HG02840 (cell line): ENCODE results near the gene FAM236A.
"Not testable (repeated sequence)": the region's sequence is repeated elsewhere in the genome, so short reads cannot be mapped to it uniquely, and the experiment has no call there.

Experiments
- ATAC-seq: cut with Tn5 transposase; IDR thresholded peaks from one replicate; pipeline ENCODE4 v1.9.1; 2021; ENCODE audit warnings: mild to moderate bottlenecking, moderate library complexity, moderate number of reproducible peaks; ENCODE audit not compliant: unreplicated experiment, low FRiP score

Gene FAM236A

DNA sequence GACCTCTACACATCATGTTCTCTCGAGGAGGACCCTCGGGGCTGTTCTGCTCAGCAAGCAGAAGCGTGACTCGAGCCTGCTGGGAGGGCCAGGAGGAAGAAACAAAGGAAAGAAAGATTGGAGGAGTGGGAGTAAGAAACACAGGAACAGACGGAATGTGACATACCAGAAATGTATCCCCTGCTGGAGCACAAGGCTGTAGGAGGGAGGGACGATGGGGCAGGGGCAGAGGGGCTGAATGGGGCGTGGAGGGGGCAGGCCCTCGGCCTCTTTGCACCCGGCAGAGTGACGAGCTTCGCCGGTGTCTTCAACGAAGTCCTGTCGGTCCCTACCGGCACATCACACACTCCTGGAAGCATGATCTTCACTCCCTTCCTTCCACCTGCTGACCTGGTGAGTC, at the start of gene FAM236A:
Gene FAM236A (plus strand): TSS at position 301 of the 400 bp plus-strand sequence. CDS start 57 bp downstream, at position 358.
- not testable (repeated sequence) for ATAC-seq

DNA sequence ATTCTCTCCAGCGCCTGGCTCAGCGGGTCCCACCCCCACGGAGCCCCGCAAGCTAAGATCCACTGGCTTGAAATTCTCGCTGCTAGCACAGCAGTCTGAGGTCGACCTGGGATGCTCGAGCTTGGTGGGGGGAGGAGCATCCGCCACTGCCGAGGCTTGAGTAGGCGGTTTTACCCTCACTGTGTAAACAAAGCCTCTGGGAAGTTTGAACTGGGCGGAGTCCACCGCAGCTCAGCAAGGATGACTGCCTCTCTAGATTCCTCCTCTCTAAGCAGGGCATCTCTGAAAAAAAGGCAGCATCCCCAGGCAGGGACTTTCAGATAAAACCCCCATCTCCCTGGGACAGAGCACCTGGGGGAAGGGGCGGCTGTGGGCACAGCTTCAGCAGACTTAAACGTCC, 48.3 kb upstream of the FAM236A start:
- not testable (repeated sequence) for ATAC-seq

GRCh38 chrX:72912315-72912714, 25.7 kb upstream of the FAM236A start, which contains the start of gene FAM236C:
Gene FAM236C, plus strand, starts transcription at chrX:72912615. Its CDS starts 100 bp downstream, at chrX:72912715.
- ATAC-seq, result not testable (repeated sequence)

GRCh38 chrX:72916096-72916495, 21.9 kb upstream of the FAM236A start:
- not testable (repeated sequence) for ATAC-seq

DNA sequence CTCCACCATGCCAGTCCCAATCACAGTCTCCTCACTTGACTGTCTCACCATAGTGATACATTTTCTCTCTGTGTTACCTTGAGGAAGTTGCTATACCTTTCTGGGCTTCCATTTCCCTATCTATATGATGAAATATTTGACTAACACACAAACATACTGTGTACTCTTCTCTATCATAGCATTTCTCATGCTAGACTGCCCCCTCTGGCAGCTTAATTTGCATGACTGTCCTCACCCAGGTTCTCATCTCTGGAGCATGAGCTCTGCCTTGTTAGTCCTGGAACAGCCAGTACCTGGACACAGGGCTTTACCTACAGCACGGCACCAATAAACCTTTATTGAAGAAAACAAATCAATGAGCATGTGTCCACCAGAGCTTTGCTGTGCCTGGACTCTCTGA, 5.7 kb upstream of the FAM236A start:
- not testable (repeated sequence) for ATAC-seq

- not testable (repeated sequence) for ATAC-seq
Measured at GRCh38 chrX:72936455-72936854, 1.6 kb upstream of the FAM236A start.

- ATAC-seq, result not testable (repeated sequence)
Measured at GRCh38 chrX:72936882-72937455, 1.0 kb upstream of the FAM236A start.

DNA sequence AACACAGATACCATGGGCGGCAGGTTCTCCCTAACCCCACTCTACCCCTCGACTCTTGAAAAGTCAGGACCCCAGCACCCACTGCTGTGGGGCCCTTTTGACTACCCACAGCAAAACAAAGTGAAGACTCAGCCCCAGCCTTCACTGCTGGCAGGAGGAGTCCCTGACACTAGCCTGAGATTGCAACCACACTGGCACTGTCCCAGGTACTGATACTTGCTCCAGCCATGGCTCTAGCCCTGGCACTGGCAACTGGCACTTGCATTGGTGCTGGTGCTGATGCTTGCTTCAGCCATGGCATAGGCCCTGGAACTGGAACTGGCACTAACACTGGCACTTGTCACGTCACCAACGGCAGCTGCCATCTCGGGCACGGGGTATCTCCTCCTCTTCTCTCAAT, 4.3 kb downstream of the FAM236A start:
- ATAC-seq, result not testable (repeated sequence)

DNA sequence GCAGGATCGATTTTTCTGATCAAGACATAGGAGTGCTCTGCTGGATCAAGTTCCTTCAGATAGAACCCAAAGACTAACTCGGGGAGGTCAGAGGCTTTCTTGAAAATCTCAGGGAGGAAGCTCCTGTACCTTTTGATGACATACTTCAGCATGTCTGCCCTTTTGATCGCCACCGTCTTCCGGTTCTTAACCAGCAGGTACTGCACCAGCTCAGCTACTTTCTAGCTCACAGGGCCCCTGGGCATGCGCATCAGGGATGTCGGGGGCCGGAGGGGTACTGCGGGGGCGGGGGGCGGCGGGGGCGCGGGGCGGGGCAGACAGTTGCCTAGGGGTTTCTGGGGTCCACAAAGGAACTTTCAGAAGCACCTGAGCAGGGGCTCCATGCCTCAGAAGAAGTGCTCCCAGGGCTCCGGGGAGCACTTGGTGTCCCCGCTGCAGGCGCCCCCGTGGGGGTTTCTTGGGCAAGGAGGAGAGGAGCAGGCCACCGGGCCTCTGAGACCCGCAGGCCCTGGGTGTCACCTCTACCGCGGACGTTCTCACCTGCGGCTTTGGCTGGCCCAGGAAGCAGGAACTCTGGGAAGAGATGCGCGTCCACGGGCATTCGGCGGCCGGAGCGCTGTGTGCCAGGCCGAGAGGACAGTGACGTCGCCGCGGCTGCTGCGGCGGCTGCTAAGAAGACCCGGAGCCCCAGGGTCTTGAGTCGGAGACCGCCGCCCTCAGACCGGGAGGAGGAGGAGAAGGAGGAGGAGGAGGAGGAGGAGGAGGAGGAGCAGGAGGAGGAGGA, 5.2 kb downstream of the FAM236A start:
- peak; percentile 8 for ATAC-seq

DNA sequence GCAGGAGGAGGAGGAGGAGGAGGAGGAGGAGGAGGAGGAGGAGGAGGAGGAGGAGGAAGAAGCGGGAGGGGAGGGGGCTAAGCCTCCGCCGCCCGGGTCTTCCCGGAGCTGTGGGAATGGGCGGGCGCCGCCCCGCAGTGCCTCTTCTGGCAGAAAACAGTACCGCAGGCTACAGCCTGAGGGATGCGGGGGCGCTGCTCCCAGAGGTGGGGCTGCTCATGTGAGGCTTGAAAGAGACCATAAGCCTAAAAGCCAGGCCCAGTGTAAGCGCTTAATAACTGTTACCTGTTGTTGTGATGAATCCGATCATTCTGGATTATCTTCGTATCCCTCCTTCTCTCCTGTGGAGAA, 5.8 kb downstream of the FAM236A start, which contains the start of gene DMRTC1:
Gene DMRTC1 (minus strand): TSS at position 19 of the 351 bp plus-strand sequence. CDS start 68,143 bp downstream, outside the sequence.
- ATAC-seq, result peak; percentile 62

GRCh38 chrX:72959971-72960370, 22.0 kb downstream of the FAM236A start:
- ATAC-seq, result not testable (repeated sequence)

DNA sequence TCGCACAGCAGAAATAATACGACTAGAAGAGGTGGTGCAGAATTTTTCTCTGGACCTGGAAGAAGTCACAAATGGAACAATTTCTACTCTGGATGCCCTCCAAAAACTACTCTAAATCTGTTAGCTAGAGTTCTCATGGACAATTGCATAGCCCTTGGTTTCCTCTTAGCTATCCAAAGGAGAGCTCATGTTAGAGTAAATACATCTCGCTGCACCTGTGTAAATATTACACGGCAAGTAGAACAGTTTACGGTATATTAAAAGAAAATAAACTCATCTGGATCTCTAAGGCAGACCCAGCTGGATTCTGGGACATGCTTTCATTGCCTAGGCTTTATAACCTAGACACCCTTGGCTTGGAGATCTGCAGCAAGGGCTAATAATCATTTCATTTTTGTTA, 33.9 kb downstream of the FAM236A start:
- not testable (repeated sequence) for ATAC-seq

GRCh38 chrX:72974885-72975284, 36.9 kb downstream of the FAM236A start:
- ATAC-seq, result not testable (repeated sequence)

- ATAC-seq, result not testable (repeated sequence)
Measured at GRCh38 chrX:72980894-72981469, 43.0 kb downstream of the FAM236A start.
